Vagina (tissue), 2 donors: ENCODE data around the gene TSPAN5. TPM values are rescaled to one million over a fixed set of nuclear protein-coding genes. Genes with fewer than 3 reads are reported as not detected.

Experiments used
- DNase-seq, 2 donors: peaks; one replicate each; pipeline ENCODE4 v3.0.0-alpha.2; 2017; ENCODE audit errors: extremely low spot score in 2 of 2
- H3K27ac ChIP-seq: fragments of 200-600 bp; sonication (generic); one replicate; pipeline ENCODE4 v1.5.1; 2019
- H3K27me3 ChIP-seq: fragments of 200-600 bp; sonication (generic); one replicate; pipeline ENCODE4 v1.5.1; 2019
- H3K36me3 ChIP-seq, 2 donors: fragments of 200-600 bp; sonication (generic); one replicate each; pipeline ENCODE4 v1.5.1; 2017 to 2019
- H3K4me1 ChIP-seq: fragments of 200-600 bp; sonication (generic); one replicate; pipeline ENCODE4 v1.5.1; 2019
- H3K4me3 ChIP-seq, 2 donors: fragments of 200-600 bp; sonication (generic); 1 replicate in 1 of 2; 2 replicates in 1 of 2; pipeline ENCODE4 v1.5.1; 2016 to 2019
- H3K9me3 ChIP-seq: fragments of 200-600 bp; sonication (generic); one replicate; pipeline ENCODE4 v1.5.1; 2019
- CTCF ChIP-seq, 3 experiments: fragments of 450-650 bp in 2 of 3; fragments of 200-600 bp in 1 of 3; sonication (generic) in 1 of 3; IDR thresholded peaks; one replicate each; pipeline ENCODE4 v1.5.1; 2017 to 2019; ENCODE audit warnings: antibody characterized with exemption in 3 of 3, mild to moderate bottlenecking in 2 of 3, moderate library complexity in 2 of 3
- POLR2A ChIP-seq, 2 donors: fragments of 450-650 bp; IDR thresholded peaks; one replicate each; pipeline ENCODE4 v1.6.1; 2017; ENCODE audit warnings: antibody characterized with exemption in 2 of 2, mild to moderate bottlenecking in 2 of 2, moderate library complexity in 2 of 2
- POLR2AphosphoS5 ChIP-seq, 2 donors: sonication (generic); formaldehyde crosslinking; IDR thresholded peaks; one replicate each; pipeline ENCODE4 v1.9.0; 2017; ENCODE audit warnings: antibody characterized with exemption in 2 of 2, mild to moderate bottlenecking in 2 of 2, low read depth in 1 of 2; ENCODE audit not compliant: insufficient read depth in 1 of 2
- intact Hi-C: fragments of 100-400 bp; cut with DNase I; formaldehyde crosslinking; loops from one replicate; pipeline ENCODE4 v1.15.1; 2023
- total RNA-seq: library from RNA; depleted of rRNA; stranded (reverse); fragments of >200 nt; gene quantifications from one replicate; pipeline ENCODE4 v1.2.3, GENCODE V29; 2016

TSPAN5 gene
- total RNA-seq, 1 donor from 2014 or later, result 15.5 TPM

DNA sequence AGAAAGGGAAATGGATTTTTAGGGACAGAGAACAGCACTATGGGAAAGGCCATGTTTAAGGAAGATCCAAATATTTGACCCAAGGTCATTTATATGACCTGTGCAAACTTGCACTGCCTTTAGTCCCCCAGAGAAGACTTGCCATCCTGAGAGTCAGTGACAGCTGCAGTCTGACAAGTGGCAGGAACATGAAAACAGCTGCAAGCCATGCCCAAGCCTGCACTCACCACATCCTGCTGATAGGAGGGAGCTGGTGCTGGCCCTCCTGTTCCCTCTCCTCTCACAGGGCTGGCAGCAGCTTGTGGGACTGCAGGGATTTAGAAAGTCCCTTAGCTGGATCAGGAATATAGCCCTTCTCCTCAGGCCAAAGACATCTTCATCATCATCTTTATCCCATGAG is 209.5 kb downstream of the TSPAN5 start:
- DNase-seq, result no peak
- H3K4me1 ChIP-seq, result no peaks in the 10 kb centered on the region
- no peaks in the 10 kb centered on the region for H3K27me3 ChIP-seq
- intact Hi-C loops, result no loop called here
- H3K36me3 ChIP-seq, result no peaks in the 10 kb centered on the region
- H3K4me3 ChIP-seq, result no peak overlapping the region
- H3K9me3 ChIP-seq, result no peaks in the 10 kb centered on the region
- TF ChIP-seq POLR2A (IDR thresholded peaks at IDR 0.05) (no peak), CTCF (IDR thresholded peaks at IDR 0.05) (no peak), POLR2AphosphoS5 (IDR thresholded peaks at IDR 0.05; ENCODE audit: insufficient read depth in 1 of 2, low read depth in 1 of 2) (no peak)
- no peak overlapping the region for H3K27ac ChIP-seq

DNA sequence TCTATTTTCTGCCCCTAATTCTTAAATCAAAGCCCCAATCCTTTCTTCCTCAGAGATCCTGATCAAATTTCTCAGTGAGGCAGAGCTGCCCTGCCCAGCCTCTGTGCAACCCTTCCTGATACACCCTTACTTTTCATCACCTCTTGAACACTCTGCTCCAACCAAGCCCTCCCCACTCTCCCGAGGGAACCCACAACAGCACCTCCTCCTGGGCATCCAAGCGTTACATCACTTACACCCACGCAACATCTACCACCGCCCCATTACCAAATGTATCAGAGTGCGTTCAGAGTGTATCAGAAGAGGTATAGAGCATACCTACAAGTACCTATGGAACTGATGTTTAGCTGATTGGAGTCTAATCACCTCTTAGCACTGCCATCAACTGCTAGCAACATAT is 210.8 kb downstream of the TSPAN5 start:
- Histone ChIP-seq H3K4me3 (no peak overlapping the region), H3K27me3 (no peaks in the 10 kb centered on the region), H3K4me1 (no peaks in the 10 kb centered on the region), H3K9me3 (no peaks in the 10 kb centered on the region), H3K27ac (no peak overlapping the region), H3K36me3 (no peaks in the 10 kb centered on the region)
- DNase-seq, result no peak
- intact Hi-C loops, result no loop called here
- no peak for TF ChIP-seq POLR2AphosphoS5 (IDR thresholded peaks at IDR 0.05; ENCODE audit: insufficient read depth in 1 of 2, low read depth in 1 of 2)

GRCh38 chr4:98446499-98447375 is 211.7 kb downstream of the TSPAN5 start:
- no peaks in the 10 kb centered on the region for H3K9me3 ChIP-seq
- H3K27ac ChIP-seq, result peak overlapping the region; percentile 10
- TF ChIP-seq CTCF (IDR thresholded peaks at IDR 0.05) (no peak), POLR2A (IDR thresholded peaks at IDR 0.05) (no peak), POLR2AphosphoS5 (IDR thresholded peaks at IDR 0.05; ENCODE audit: insufficient read depth in 1 of 2, low read depth in 1 of 2) (no peak)
- no peak for DNase-seq
- intact Hi-C loops, result no loop called here
- no peaks in the 10 kb centered on the region for H3K36me3 ChIP-seq
- H3K4me3 ChIP-seq, result no peak overlapping the region
- no peaks in the 10 kb centered on the region for H3K4me1 ChIP-seq
- no peaks in the 10 kb centered on the region for H3K27me3 ChIP-seq

- Histone ChIP-seq H3K27ac (no peak overlapping the region), H3K27me3 (no peaks in the 10 kb centered on the region), H3K36me3 (peaks cover 0 to 3% of the 10 kb centered on the region in 2 donors), H3K4me1 (no peaks in the 10 kb centered on the region), H3K4me3 (no peak overlapping the region), H3K9me3 (no peaks in the 10 kb centered on the region)
- intact Hi-C loops, result no loop called here
- DNase-seq, result no peak
- TF ChIP-seq CTCF (IDR thresholded peaks at IDR 0.05) (no peak), POLR2A (IDR thresholded peaks at IDR 0.05) (no peak), POLR2AphosphoS5 (IDR thresholded peaks at IDR 0.05; ENCODE audit: insufficient read depth in 1 of 2, low read depth in 1 of 2) (no peak)
These were observed 214.0 kb downstream of the TSPAN5 start for GRCh38 chr4:98444371-98444770.

DNA sequence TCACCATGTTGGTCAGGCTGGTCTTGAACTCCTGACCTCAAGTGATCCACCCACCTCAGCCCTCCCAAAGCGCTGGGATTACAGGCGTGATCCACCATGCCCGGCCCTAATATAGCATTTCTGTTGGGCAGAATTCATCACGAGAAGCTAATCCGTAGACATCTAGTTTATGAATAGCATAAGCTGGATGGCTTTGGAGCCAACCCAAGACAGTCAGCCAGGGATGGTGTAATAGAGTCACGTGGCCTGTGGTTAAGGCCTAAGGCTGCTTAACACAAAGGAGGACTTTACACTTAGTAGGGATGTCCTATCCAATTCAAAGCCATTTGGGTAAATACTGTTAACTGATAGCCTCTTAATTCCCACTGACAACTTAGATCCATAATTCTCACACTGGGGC is 223.6 kb downstream of the TSPAN5 start:
- Histone ChIP-seq H3K4me3 (no peak overlapping the region), H3K4me1 (no peaks in the 10 kb centered on the region), H3K36me3 (peaks cover 0 to 11% of the 10 kb centered on the region in 2 donors), H3K27me3 (no peaks in the 10 kb centered on the region), H3K9me3 (no peaks in the 10 kb centered on the region), H3K27ac (no peak overlapping the region)
- intact Hi-C loops, result no loop called here
- TF ChIP-seq POLR2A (IDR thresholded peaks at IDR 0.05), result no peak
- no peak for DNase-seq

DNA sequence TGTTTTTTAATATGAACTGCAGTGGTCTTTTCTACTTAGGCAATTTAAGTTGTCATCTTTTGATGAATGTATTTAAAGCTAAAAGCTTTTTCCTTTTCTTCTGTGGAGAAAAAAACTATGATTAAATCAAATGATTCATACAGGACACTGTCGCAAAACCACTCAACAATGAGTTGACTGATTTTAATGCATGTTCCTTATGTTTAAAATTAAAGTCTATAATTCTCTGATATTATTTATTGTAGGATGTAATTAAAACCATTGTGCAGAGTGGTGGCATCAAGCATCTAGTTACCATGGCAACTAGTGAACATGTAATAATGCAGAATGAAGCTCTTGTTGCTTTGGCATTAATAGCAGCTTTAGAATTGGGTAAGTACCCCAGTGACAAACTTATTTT is 224.7 kb downstream of the TSPAN5 start:
- Histone ChIP-seq H3K36me3 (peaks cover 0 to 11% of the 10 kb centered on the region in 2 donors), H3K27ac (no peak overlapping the region), H3K4me3 (no peak overlapping the region), H3K27me3 (no peaks in the 10 kb centered on the region), H3K9me3 (no peaks in the 10 kb centered on the region), H3K4me1 (no peaks in the 10 kb centered on the region)
- intact Hi-C loops, result no loop called here
- DNase-seq, result no peak
- TF ChIP-seq CTCF (IDR thresholded peaks at IDR 0.05), result no peak
